ENCODE results near the gene ZNF326. TPM values are rescaled to one million over a fixed set of nuclear protein-coding genes. Genes with fewer than 3 reads are reported as not detected.
"Not testable (repeated sequence)": the region's sequence is repeated elsewhere in the genome, so short reads cannot be mapped to it uniquely, and the experiment has no call there.

ZNF326 gene
- total RNA-seq, 1 experiment from 2014 or later = 60.1 TPM

DNA sequence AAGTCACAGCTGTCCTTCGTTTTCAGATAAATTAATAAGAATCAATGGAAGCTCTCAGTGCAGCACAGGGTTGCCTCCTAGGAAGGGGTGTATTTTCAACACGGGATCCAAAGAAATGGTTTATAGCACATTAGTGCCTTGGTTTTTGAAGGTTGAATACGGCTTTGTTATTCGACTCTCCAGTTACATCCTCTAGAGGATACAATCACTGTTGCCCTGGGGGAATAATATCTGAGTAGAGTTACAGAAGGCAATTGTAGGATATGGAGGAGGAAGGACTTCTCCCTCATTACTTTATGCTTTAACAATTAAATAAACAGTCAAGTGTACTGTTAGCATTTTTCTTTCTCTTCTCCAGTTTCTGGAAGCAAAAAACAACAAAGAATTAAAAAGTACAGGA lies 14.3 kb upstream of the ZNF326 start:
- H3K36me3 ChIP-seq (ENCODE audit: insufficient read depth, low read length, poor library complexity, severe bottlenecking) = no peaks in the 10 kb centered on the region
- no peaks in the 10 kb centered on the region for H3K27me3 ChIP-seq (replicated peaks; ENCODE audit: insufficient read depth, low read depth, low read length, poor library complexity)
- no peak overlapping the region for H3K27ac ChIP-seq (ENCODE audit: low read depth, low read length, poor library complexity, severe bottlenecking)
- ChIA-PET CTCF (no interaction called here), POLR2A (ENCODE audit: low non-redundant PET) (no interaction called here)
- DNase-seq (ENCODE audit: low spot score) = peak; percentile 70
- intact Hi-C loops (cut with micrococcal nuclease; ENCODE audit: unreplicated experiment) = loop anchor here (10.0 kb wide), 1 partner anchor 346 kb away; the partner anchor contains the start of gene LRRC8C
- H3K4me3 ChIP-seq (ENCODE audit: low read depth, low read length, poor library complexity, severe bottlenecking) = no peak overlapping the region
- H3K4me1 ChIP-seq (ENCODE audit: insufficient read depth, low read length, poor library complexity, severe bottlenecking) = peaks cover 7% of the 10 kb centered on the region
- no TSS peak for BruUV-seq (replicated peaks)
- no peaks in the 10 kb centered on the region for H3K9me3 ChIP-seq (ENCODE audit: low read depth, low read length, poor library complexity, severe bottlenecking)
- TF ChIP-seq EZH2 (IDR thresholded peaks at IDR 0.05; ENCODE audit: borderline replicate concordance, low read depth, low read length, poor library complexity, severe bottlenecking) (no peak), CTCF (conservative IDR thresholded peaks at IDR 0.05; ENCODE audit: low read depth, low read length) (no peak)

DNA sequence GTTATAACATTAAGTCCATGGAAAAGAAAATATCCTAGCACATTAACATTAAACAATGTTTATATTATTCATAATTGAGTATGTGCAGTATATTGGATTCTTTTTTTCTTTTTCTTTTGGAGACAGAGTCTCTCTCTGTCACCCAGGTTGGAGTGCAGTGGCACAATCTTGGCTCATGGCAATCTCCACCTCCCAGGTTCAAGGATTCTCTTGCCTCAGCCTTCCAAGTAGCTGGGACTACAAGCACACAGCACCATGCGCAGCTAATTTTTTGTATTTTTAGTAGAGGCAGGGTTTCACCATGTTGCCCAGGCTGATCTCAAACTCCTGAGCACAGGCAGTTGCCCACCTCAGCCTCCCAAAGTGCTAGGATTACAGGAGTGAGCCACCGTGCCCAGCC lies 12.1 kb upstream of the ZNF326 start:
- POLR2A ChIA-PET (ENCODE audit: low non-redundant PET) = interaction anchor here (0.7 kb wide), 1 partner anchor 11 kb away, joined by 3 read pairs; no protein-coding TSS in a partner anchor
- H3K27me3 ChIP-seq (replicated peaks; ENCODE audit: insufficient read depth, low read depth, low read length, poor library complexity); H3K36me3 ChIP-seq (ENCODE audit: insufficient read depth, low read length, poor library complexity, severe bottlenecking); BruUV-seq (replicated peaks); H3K27ac ChIP-seq (ENCODE audit: low read depth, low read length, poor library complexity, severe bottlenecking); DNase-seq (ENCODE audit: low spot score); H3K4me3 ChIP-seq (ENCODE audit: low read depth, low read length, poor library complexity, severe bottlenecking); H3K9me3 ChIP-seq (ENCODE audit: low read depth, low read length, poor library complexity, severe bottlenecking); CTCF ChIA-PET: not testable (repeated sequence)
- intact Hi-C loops (cut with micrococcal nuclease; ENCODE audit: unreplicated experiment) = loop anchor here (10.0 kb wide), 1 partner anchor 348 kb away; the partner anchor contains the start of gene LRRC8C
- H3K4me1 ChIP-seq (ENCODE audit: insufficient read depth, low read length, poor library complexity, severe bottlenecking) = peaks cover 23% of the 10 kb centered on the region

DNA sequence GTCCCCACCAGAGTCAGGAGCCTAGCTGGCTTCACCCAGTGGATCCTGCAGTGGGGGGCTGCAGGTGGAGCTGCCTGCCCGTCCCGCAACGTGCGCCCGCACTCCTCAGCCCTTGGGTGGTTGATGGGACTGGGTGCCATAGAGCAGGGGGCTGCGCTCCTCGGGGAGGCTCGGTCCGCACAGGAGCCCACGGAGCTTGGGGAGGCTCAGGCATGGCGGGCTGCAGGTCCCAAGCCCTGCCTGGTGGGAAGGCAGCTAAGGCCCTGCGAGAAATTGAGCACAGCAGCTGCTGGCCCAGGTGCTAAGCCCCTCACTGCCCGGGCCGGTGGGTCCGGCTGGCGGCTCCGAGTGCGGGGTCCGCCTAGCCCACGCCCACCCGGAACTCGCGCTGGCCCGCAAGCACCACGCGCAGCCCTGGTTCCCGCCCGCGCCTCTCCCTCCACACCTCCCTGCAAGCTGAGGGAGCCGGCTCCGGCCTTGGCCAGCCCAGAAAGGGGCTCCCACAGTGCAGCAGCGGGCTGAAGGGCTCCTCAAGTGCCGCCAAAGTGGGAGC lies 10.3 kb upstream of the ZNF326 start:
- H3K27ac ChIP-seq (ENCODE audit: low read depth, low read length, poor library complexity, severe bottlenecking); H3K36me3 ChIP-seq (ENCODE audit: insufficient read depth, low read length, poor library complexity, severe bottlenecking); DNase-seq (ENCODE audit: low spot score); H3K9me3 ChIP-seq (ENCODE audit: low read depth, low read length, poor library complexity, severe bottlenecking); H3K27me3 ChIP-seq (replicated peaks; ENCODE audit: insufficient read depth, low read depth, low read length, poor library complexity); POLR2A ChIA-PET (ENCODE audit: low non-redundant PET); BruUV-seq (replicated peaks); CTCF ChIA-PET; H3K4me3 ChIP-seq (ENCODE audit: low read depth, low read length, poor library complexity, severe bottlenecking): not testable (repeated sequence)
- peaks cover 23% of the 10 kb centered on the region for H3K4me1 ChIP-seq (ENCODE audit: insufficient read depth, low read length, poor library complexity, severe bottlenecking)
- intact Hi-C loops (cut with micrococcal nuclease; ENCODE audit: unreplicated experiment) = loop anchor here (5.0 to 10.0 kb wide), 2 partner anchors 162 to 350 kb away; partner anchors contain the start of genes LRRC8C and LRRC8D

DNA sequence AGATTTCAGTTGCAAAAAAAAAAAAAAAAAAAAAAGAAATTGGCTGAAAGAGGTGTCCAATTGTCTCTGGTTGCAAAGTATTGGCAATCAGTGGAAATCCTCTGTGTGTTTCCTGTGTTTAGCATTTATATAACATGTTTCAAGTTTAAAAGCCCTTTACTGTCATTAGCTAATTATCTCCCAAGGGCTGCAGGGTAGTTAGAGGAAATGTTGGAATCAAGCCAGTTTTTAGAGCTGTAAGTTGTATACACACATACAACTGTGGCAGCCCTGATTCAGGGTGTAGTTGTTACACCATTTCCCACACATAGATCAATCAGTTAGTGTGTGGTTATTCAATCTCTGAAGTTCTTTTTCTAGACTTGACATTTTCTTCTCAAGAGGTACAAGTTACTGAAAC lies 8.9 kb upstream of the ZNF326 start:
- ChIA-PET CTCF (interaction anchor here (0.6 to 1.5 kb wide), 2 partner anchors 166 to 181 kb away, joined by 6 to 9 read pairs; no protein-coding TSS in a partner anchor), POLR2A (ENCODE audit: low non-redundant PET) (interaction anchor here (0.7 kb wide), 2 partner anchors 8 to 223 kb away, joined by 5 to 14 read pairs; no protein-coding TSS in a partner anchor)
- Histone ChIP-seq H3K27me3 (replicated peaks; ENCODE audit: insufficient read depth, low read depth, low read length, poor library complexity) (no peaks in the 10 kb centered on the region), H3K9me3 (ENCODE audit: low read depth, low read length, poor library complexity, severe bottlenecking) (no peaks in the 10 kb centered on the region), H3K4me3 (ENCODE audit: low read depth, low read length, poor library complexity, severe bottlenecking) (no peak overlapping the region), H3K36me3 (ENCODE audit: insufficient read depth, low read length, poor library complexity, severe bottlenecking) (no peaks in the 10 kb centered on the region), H3K4me1 (ENCODE audit: insufficient read depth, low read length, poor library complexity, severe bottlenecking) (peaks cover 27% of the 10 kb centered on the region), H3K27ac (ENCODE audit: low read depth, low read length, poor library complexity, severe bottlenecking) (no peak overlapping the region)
- TF ChIP-seq EZH2 (IDR thresholded peaks at IDR 0.05; ENCODE audit: borderline replicate concordance, low read depth, low read length, poor library complexity, severe bottlenecking) = no peak
- no peak for TF ChIP-seq CTCF (conservative IDR thresholded peaks at IDR 0.05; ENCODE audit: low read depth, low read length)
- intact Hi-C loops (cut with micrococcal nuclease; ENCODE audit: unreplicated experiment) = loop anchor here (2.0 to 10.0 kb wide), 3 partner anchors 77 to 351 kb away; partner anchors contain the start of genes LRRC8C and LRRC8D
- DNase-seq (ENCODE audit: low spot score) = peak; percentile 89
- no TSS peak for BruUV-seq (replicated peaks)
